DMS53 treated with DMSO at 0.1 percent for 48 hours (cell line): ENCODE measurements around the gene SNX2.
"Not testable (repeated sequence)": the region's sequence is repeated elsewhere in the genome, so short reads cannot be mapped to it uniquely, and the experiment has no call there.

Source experiments
- DNase-seq: peaks from one replicate; lab custom pipeline; 2025; ENCODE audit not compliant: unreplicated experiment; lab: John Stamatoyannopoulos, UW

Gene SNX2, protein sequence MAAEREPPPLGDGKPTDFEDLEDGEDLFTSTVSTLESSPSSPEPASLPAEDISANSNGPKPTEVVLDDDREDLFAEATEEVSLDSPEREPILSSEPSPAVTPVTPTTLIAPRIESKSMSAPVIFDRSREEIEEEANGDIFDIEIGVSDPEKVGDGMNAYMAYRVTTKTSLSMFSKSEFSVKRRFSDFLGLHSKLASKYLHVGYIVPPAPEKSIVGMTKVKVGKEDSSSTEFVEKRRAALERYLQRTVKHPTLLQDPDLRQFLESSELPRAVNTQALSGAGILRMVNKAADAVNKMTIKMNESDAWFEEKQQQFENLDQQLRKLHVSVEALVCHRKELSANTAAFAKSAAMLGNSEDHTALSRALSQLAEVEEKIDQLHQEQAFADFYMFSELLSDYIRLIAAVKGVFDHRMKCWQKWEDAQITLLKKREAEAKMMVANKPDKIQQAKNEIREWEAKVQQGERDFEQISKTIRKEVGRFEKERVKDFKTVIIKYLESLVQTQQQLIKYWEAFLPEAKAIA

GRCh38 chr5:122774861-122775549 lies at the start of gene SNX2:
Gene SNX2 (plus strand): TSS chr5:122775080. CDS start chr5:122775104, 24 bp downstream.
- DNase-seq: peak; percentile 79

DNA sequence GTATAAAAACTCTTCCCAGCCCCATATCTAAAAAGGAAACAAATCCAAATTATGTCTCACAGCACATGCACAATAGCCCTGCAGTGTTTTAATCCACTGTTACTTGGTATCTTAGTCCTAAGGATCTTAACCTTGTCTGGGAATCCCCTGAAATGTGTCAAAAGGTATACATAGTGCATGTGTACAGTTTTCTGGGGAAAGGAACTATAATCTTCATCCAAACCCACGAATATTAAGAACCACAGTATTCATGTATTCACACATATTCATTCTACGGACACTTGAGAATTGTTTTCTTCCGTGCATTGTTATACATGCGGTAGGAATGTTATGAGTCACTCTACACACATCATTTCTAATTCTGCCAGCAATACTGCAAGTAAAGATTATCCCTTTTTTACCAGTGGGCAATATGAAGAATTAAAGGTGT lies 47.8 kb upstream of the SNX2 start:
- peak; percentile 48 for DNase-seq

- no peak for DNase-seq
Measured at GRCh38 chr5:122730037-122730436, 44.8 kb upstream of the SNX2 start.

DNA sequence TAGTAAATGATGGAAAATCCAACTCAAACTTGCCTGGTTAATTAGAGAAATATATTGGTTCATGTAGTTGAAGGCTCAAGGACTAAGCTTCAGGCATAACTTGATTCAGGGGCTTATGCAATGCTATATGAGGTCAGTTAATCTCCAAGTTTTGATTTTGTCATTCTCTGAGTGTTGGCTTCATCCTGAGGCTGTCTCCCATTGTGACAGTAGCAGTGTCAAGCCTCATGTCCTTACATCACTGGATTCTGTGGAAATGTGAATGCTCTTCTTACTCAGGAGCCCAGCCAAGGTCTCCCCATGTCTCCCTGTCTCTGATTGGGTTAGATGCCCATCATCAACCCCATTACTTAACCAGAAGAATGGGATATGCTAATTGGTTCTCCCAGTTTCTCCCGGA lies 44.4 kb upstream of the SNX2 start:
- DNase-seq: no peak

DNA sequence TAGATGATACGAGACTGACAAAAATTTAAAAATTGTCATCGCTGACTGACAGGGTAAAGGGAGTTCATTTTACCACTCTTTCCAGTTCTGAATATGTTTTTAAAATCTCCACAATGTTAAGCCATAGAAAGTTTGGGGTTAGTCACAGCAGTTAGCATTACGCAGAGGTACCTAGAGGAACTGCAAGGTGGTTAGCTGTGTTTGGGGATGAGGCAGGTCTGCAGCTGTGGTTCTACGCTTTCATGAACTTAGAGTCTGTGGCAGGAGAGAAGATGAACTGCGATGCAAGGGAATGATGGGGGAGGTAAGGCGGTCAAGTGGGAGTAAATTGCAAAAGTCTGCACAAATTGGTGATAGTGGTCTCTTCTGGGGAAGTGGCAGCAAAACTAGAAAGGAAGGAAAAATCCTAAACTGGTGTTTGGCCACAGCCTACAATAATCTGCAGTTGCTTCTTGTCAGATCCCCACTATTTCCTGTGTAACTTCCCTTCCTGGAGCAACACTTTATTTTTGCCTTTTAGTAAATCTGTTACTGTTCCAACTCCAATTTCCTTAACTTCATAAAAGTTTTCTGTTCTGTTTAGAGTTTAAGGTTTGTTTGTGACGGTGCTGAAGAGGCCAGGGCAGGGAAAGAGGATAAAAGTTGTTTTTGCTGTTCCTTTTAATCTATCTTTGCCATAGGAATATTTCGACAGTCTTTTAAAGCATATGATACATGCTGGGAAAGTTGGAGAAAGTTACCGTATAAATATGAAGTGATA lies 38.6 kb upstream of the SNX2 start:
- DNase-seq: no peak

- DNase-seq: no peak
Measured at GRCh38 chr5:122738088-122738487, 36.8 kb upstream of the SNX2 start.

DNA sequence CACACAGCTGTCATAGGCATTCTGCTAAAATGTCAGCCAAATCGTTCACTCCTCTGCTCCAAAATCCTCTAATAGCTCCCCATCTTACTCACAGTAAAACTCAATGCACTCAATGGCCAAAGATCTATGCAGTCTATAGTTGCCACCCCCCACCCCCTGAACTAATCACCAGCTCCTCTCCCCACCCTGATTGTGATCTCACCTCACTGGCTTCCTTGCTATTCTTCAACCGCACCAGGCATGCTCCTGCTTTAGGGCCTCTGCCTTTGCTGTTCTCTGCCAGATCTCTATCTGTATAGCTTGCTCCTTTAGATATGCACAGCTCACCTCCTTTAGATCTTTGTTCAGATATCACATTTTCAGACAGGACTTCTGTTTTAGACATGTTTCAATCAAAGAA lies 33.2 kb upstream of the SNX2 start:
- no peak for DNase-seq

DNA sequence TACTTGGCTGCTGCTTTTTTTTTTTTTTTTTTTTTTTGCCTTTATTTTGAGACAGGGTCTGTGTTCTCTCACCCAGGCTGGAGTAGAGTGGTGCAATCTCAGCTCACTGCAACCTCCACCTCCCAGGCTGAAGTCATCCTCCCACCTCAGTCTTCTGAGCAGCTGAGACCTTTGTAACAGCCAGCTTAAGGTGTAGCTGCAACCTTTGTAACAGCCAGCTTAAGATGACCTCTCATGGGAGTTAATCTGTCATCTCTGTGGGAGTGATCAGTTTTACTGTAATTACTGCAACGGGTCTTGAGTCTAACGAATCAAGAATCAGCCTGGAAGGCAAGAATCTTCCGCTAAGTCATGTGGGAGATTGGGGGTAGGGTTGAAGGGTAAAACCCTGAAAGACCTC lies 31.6 kb upstream of the SNX2 start:
- no peak for DNase-seq

DNA sequence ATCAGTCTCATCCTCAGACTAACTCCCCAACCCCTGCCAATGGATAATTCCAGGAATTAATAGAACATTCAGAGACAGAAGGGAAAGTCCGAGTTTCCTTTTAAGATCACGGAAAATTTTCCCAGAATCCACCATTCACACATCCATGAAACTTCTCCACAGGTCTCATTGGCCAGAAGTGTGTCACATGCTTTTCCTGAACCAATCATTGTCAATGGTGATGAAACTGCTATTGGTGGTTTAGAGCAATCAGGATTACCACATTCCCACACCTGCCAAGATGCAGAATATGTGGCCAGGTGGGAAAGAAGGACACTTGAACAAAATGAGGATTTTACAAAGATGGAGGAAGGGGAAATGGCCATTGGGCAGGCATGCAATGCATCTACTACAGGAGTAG lies 29.3 kb upstream of the SNX2 start:
- no peak for DNase-seq

DNA sequence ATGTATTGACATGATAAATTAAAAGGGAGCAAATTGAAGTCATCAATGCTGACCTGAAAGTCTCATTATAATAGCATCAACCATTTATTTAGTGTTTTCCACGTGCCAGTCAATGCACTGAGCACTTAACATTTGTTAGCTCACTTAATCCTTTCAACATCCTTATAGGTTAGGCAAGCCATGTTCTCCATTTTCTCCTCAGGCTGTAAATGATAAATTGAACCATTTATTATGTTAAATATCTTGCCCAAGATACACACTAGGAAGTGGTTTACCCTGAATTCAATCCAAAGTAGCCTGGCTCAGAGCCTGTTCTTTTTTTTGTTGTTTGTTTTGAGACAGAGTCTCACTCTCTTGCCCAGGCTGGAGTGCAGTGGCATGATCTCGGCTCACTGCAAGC lies 25.0 kb upstream of the SNX2 start:
- DNase-seq: no peak

DNA sequence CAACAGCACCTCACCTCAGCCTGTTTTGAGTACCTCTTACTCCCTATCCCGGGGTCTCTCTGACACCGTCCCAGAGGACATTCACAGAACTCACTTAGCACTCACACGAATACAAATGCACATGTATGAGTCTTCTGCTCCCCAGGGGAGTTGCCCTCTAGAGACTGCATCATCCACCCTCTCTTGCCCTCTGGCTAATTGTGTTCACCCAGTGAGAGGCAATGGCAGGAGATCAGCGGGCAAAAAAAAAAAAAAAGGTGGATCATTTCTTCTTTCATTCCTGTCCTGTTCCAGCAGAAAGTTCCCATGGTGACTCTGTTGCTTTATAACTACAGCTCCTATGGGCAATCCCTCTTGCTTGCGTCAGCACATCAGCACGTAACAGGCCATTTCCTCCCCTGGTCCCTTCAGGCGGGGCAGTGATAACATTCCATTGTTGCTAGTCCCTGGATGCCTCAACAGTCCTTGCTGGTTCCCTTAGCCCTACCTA lies 23.5 kb upstream of the SNX2 start:
- DNase-seq: no peak

DNA sequence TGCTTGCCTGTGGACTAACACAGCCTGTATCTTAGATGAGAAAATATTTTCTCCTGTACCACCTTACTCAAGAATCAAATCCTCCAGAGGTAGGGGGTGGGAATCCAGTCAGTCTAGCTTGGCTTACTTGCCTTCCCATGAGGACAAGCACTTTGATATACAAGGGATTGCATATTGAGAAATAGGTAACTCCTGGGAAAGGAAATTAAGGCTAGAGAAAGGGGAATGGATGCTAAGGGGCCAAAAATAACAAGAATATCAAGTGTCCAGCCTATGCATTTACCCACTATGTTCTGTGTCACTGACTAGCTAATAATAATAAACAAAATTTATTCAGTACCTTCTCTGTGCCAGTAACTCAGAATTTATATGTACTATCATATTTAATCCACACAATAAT lies 21.4 kb upstream of the SNX2 start:
- no peak for DNase-seq

DNA sequence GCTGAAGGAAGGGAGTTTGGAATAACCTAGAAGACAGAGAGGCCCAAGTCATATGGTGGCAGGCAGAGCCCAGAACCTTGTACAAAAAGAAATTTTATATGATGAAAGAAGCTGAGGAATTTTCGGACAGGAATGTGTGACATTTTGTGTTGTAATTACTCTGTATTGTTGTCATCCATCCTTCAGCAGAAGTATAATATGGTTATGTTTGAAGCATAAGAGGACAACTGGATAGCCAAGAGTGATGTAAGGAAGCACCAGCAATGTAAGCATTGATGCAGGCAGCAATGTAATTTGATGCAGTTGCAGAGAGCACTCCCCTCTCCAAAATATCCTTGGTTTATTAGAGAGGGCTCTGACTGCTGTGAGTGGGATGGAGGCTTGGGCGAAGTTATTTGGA lies 19.1 kb upstream of the SNX2 start:
- no peak for DNase-seq

DNA sequence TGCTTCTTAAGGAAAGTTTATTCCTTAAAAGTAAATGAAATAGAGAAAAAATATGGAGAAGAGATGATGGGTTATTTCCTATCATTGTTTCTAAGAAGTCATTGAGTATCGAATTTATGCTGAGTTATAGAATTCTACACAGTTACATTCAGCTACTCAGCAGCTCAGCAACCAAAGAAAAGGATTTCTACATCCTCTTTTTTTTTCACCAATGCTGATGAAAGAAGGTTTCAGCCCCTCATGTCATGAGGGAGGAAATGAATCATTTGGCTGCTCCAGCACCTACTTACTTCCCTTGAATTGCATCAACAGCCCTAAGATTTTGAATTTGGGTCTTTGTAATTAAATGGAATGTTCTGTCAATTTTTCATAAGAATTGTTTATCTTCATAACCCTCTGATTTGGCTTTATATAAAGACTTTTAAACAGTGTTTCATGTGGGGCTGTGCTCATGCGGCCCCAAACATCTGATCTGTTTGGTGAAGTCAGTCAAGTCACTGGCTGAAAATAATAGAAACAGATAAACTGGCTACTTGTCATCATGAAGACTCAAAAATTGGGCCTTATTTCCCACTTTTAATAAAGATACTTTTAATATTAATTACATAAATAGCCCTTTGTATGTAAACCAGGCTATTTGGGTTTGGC lies 18.5 kb upstream of the SNX2 start:
- no peak for DNase-seq

- no peak for DNase-seq
Measured at GRCh38 chr5:122757285-122757684, 17.6 kb upstream of the SNX2 start.

DNA sequence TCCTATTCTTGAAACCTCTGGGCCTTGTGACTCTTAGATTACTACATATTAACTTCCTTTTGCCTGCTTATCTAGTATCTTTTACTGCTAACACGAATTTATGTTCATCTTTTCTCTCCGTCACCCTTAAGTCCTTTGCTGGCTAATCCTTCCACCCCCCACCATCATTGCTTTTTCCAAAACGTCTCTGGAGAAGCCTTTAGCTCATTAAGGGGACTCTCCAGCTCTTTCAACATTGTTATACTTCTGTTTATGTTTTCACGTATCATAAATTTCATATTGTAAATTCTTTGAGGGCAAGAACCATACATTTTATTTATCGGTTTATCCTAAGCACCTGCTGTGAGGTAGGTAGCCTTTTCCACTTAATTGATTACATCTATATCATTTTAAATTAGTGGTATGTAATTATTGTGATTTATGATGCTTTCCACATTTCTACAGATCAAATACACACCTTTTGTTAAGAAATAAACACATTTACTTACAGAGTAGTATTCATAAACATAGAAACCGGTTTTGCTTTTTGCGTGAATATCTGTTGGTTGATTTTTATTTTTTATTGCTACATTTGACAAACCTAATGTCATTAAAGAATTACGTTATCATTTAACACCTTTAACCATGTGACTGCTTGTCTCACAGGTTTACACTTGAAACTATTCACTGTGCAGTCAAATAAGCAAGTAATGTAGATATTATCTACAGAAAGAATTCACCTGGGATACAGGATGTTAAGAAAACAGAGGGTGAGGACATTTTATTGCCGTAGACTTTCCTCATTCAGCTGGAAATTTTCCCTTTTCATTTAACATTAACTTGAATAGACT lies 15.4 kb upstream of the SNX2 start:
- no peak for DNase-seq

GRCh38 chr5:122760236-122760635 lies 14.6 kb upstream of the SNX2 start:
- DNase-seq: no peak

- DNase-seq: no peak
Measured at GRCh38 chr5:122761115-122761514, 13.8 kb upstream of the SNX2 start.

- DNase-seq: not testable (repeated sequence)
Measured at GRCh38 chr5:122761896-122762295, 13.0 kb upstream of the SNX2 start.

DNA sequence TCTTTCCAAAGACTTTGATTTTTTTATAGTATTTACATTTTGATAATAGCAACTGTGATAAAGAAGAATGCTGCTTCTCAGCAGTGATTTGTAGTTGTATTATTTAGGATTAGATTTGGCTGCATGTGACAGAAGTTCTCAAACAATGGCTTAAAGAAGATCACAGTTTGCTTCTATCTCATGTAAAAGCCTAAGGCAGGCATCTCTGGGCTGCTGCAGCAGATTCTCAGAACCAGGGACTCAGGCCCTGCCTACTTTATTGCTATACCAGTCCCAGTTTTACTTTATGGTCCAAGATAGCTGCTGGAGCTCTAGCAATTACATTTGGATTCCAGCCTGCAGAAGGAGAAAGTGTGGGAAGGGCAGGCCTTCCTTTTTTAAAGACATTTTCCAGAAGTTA lies 8.8 kb upstream of the SNX2 start:
- no peak for DNase-seq
